Measurements from ENCODE around the gene DNM2.
"Not testable (repeated sequence)": the region's sequence is repeated elsewhere in the genome, so short reads cannot be mapped to it uniquely, and the experiment has no call there.

Gene DNM2

DNA sequence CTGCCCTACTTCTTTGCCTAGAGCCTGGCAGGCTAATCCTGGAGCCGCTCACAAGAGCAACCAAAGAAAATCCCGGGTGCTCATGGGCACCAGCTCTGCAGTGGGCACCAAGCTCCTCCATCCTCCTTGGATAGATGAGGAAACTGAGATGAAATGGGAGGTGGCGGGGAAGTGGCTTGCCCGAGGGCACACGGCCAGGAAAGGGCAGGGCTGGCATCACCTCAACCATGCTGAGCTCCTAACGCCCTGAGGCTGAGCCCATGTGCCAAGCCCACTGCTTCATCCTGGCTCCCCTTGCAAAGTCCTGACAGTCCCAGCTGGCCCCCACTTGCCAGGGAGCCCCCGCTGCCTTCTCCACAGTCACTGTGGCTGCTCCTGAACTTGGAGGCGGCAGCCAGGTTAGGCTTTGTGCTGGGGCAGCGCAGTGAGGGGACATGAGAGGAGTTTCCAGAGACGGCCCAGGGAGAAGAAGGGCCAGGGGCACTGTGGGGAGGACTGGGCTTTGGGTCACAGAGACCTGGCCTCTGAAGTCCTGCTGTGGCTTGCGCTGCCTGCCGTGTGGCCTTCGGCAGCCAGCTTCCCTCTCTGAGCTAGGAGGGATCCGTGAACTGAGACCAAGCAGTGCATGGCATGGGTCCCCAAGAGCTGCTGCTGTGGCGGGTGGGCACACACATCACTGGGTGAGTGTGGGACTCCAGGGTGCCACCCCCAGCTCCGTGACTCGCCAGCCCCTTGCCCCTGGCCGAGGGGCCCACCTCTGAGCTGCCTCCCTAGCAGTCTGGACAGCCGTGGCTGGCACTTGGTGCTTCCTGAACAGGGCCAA, 100.6 kb downstream of the DNM2 start:
- no peak for FAIRE-seq

DNA sequence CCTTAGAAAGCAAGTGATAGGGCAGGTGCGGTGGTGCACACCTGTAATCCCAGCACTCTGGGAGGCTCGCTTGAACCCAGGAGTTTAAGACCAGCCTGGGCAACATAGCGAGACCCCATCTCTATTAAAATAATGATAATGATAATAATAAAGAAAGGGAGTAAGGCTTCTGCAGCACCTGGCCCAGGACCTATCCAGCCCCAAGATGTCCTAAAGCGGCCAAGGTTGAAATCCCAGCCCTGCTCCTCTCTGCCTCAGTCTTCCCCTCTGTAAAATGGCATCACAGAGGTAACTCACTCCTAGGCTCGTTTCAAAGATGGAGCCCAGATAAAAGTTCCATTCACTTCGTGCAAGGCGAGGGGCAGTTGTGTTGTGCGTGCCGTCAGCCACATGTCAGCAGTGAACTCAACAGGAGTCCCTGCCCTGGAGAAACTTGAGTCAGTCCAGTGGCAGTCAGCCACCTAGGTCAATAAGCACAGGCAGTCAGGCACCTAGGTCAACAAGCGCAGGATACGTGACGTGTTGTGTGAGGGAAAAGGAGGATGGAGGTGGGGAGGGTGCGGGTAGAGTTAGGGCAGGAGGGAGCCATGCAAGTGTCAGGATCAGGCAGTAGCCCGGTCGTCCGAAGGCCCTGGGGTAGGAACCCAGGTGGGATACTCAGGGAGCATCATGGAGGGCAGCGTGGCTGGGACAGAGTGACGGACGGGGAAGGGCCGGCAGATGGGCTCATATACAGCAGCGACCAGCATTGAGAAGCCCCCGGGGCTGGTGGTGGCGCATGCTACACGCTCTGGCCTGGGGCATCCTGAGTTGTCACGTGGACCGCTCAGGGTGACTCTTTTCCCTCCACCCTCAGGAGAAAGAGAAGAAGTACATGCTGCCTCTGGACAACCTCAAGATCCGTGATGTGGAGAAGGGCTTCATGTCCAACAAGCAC, 101.5 kb downstream of the DNM2 start:
- FAIRE-seq: no peak

DNA sequence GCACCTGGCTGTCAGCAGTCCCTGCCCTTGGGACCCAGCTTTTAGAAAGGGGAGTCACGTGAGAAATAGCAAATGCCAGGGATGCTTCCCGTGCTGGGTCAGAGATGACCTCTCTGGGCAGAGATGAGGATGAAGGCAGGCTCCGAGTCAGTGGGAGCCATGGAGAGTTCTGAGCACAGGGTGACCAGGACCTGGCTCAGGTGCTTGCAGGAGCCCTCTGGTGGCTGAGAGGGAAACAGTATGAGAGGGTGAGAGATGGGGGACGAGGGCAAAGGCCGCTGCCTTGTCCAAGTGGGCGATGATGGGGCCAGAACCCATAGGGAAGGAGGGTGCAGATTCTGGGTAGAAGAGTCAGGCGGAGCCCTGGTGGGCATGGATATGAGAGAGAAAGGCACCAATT, 102.3 kb downstream of the DNM2 start:
- FAIRE-seq: no peak

DNA sequence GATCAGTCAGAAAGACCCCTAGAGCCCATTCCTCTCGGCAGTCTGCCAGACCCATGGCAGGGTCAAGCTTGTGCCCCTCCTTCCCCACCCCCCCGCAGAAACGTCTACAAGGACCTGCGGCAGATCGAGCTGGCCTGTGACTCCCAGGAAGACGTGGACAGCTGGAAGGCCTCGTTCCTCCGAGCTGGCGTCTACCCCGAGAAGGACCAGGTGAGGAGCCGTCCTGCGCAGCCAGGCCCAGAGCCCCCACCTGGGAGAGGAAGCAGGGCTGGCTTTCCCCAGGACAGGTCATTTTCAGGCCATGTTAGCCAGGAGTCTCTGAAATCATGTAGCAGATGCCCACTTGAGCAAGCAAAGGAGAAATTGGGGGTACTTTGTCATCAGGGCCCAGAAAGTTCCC, 105.8 kb downstream of the DNM2 start:
- no peak for FAIRE-seq

DNA sequence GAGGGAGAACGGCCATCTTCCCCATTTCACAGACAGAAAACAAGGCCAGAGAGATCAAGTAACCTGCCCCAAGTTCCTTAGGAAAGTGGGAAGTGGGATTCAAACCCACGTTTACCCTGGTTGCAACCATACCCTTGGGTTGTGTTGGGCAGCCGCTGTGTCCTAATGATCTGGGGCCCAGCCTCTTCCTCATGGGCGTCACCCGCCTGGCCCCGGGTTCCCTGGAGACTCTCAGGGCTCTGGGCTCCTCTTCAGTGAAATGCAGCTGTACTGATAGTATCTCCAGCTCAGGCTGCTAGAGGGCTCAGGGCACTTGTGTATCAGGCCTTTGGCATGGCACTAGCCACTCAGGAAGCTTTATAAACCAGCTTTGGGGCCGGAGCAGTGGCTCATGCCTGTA, 108.4 kb downstream of the DNM2 start:
- FAIRE-seq: no peak

DNA sequence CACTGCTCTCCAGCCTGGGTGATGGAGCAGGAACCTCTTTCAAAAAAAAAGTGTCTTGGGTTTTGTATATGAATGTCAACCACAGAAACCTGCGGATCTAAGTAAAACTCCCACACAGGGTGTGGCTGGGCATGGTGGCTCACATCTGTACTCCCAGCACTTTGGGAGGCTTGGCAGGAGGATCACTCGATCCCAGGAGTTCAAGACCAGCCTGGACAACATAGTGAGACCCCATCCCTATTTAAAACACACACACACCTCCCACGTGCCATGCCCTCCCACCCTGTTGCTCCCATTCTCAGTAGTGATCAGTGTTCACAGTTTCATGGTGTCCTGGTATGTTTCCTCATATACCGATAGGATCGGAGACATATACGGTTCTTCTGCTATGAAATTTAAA, 109.0 kb downstream of the DNM2 start:
- FAIRE-seq: no peak

DNA sequence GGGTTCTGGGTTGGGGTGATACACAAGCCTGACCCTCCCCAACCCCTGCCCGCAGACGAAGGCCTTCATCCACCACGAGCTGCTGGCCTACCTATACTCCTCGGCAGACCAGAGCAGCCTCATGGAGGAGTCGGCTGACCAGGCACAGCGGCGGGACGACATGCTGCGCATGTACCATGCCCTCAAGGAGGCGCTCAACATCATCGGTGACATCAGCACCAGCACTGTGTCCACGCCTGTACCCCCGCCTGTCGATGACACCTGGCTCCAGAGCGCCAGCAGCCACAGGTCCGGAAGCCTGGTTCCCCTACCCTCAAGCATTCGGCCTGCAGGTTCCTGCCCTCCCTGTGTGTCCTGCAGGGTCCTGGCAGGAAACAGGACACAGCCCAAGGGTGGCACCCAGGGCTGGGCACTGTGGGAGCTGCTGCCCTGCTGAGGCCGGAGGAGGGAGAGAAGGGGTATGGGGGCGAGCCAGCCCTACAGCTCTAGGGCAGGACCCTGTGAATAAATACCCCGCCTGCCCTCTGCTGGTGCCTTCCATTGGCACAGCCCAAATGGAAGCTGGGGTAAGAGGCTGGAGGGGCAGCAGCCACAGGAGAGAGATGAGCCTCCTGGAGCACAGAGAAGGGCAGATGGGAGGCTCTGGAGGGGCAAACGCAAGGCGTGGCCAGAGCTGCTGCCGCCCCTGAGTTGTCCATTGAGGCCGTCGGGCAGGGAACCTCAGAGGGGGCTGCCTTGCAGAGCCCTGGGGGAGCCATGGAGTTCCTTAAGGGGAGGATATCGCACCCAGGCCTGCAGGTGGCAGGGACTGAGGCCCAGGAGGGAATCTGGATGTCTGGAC, 111.3 kb downstream of the DNM2 start:
- FAIRE-seq: no peak

DNA sequence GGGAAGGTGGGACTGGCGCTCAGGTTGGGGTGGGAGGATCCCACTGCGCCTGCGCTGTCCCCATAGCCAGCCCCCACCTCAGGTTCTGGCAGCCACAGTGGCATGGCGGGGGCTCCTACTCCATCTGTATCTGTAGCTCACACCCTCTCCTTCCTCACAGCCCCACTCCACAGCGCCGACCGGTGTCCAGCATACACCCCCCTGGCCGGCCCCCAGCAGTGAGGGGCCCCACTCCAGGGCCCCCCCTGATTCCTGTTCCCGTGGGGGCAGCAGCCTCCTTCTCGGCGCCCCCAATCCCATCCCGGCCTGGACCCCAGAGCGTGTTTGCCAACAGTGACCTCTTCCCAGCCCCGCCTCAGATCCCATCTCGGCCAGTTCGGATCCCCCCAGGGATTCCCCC, 112.1 kb downstream of the DNM2 start:
- no peak for FAIRE-seq

DNA sequence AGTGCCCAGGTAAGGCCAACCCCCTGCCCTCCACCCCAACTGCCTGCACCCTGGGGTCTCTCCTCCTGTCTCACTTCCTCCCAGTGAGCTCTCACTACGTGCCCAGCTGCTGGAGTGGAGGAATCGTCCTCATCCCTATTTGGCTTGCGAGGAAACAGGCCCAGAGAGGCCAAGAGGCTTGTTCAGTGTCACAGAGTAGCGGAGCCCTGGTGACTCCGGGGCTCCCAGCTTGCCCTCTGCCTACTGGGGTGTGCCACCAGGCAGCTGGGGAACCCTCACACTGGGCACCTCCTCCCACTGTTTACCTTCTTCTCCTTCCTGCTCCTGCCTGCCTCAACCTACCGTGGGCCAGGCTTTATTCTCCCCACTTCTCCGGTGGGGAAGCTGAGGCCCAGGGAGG, 112.5 kb downstream of the DNM2 start:
- no peak for FAIRE-seq

DNA sequence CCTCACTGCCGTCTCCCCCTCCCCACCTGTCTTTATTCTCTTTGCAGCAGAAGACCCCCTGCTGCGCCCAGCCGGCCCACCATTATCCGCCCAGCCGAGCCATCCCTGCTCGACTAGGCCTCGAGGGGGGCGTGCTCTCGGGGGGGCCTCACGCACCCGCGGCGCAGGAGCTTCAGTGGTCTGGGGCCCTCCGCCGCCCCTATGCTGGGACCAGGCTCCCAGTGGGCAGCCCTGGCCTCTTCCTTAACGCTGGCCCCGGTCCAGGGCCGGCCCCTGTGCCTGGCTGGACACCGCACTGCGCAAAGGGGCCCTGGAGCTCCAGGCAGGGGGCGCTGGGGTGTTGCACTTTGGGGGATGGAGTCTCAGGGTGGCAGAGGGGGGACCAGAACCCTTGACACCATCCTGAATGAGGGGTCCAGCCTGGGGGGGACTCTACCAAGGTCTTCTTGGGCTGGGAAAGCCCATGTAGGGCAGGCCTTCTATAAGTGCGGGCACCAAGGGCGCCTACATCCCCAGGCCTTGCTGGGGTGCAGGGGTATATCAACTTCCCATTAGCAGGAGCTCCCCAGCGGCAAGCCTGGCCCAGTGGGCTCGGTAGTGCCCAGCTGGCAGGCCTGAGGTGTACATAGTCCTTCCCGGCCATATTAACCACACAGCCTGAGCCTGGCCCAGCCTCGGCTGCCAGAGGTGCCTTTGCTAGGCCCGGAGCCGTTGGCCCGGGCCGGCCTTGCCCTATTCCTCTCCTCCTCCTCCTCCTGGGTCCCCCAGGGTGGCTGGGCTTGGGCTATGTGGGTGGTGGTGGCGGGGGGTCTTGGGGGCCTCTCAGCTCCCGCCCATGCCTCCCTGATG, 113.3 kb downstream of the DNM2 start:
- FAIRE-seq: no peak

DNA sequence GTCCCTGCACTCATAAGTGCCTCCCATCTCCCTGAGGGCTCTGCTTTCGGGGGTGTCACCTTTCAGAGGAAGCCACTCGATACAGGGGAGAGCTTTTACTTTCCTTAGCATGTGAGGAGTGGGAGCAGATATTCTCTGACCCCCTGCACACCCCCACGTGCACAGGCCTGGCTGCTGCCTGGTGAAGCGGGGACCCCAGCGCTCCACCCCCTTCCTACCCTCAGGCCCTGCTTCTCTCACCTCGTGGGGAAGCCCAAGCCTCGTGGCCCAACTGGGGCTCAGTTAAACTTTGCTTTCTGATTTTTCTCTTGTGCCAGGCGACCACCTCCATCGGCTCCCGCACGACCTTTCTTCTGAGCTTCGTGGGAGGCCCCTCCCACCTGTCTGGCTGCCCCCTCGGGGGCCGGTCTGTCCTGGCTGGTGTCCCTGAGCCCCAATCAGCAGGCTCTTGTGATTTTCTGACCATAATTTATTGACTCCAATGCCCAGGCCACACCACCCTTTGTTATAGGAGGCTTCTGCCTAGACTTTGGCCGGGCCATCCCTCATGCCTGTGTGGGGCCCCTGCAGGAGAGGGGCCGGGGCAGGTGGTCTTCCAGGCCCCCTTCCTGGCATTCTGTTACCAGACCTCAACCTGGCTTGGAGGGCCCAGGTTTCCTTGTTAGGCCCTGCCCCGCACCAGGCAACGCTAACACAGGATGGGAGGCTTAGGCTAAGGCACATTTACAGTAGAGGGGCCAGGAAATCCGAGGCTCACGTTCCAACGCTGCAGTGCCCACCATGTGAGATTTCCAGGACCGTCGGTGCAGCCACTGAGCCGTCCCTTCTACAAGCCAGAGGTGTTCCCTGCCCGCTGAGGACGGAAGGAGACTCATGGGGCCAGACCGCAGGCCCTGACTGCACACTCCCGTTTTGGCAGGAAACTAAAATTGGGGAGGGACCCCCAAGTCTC, 114.4 kb downstream of the DNM2 start:
- no peak for FAIRE-seq

DNA sequence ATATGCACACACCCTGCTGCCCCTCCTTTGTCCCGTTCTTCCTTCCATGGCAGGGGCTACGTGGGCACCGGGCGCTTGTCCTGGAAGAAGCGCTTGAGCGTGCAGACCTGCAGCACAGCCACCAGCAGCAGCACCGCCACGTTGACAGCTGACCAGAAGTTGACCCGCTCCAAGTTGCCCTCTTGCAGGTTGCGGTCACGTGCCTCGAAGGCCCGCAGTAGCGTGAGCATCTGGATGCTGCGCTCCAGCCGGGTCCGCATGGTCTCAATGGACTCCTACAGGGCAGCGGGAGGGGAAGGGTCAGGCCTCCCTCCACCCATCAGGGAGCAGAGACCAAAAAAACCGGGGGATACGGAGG, 115.0 kb downstream of the DNM2 start:
- FAIRE-seq: no peak

DNA sequence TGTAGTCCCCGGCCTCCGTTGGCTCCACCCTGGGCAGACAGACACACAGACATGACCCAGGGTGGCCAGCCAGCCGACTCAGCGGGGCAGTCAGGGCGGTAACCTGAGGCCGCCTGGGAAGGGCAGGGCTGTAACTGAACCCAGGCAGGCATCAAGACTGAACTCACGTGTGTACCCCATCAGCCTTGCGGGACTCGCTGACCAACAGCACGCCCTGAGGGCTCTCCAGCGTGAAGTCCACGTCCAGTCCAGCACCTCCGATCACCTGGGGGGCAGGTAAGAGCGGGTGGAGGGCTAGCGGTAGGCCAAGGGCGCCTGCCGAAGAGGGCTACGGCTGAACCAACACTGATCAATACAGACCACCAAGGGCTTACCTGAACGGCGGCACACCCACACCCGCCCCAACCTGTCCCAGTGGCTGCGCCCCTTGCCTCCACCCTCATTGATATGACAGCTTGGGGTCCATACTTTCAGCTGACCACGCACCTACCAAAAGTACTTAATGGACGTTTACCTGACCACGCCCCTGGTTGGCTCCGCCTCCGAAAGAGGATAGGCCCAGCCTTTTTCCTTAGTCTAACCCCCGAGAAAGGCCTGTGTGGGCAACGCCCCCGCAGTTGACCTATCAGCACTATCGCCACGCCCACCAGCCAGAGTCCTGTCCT, 117.3 kb downstream of the DNM2 start:
- no peak for FAIRE-seq

DNA sequence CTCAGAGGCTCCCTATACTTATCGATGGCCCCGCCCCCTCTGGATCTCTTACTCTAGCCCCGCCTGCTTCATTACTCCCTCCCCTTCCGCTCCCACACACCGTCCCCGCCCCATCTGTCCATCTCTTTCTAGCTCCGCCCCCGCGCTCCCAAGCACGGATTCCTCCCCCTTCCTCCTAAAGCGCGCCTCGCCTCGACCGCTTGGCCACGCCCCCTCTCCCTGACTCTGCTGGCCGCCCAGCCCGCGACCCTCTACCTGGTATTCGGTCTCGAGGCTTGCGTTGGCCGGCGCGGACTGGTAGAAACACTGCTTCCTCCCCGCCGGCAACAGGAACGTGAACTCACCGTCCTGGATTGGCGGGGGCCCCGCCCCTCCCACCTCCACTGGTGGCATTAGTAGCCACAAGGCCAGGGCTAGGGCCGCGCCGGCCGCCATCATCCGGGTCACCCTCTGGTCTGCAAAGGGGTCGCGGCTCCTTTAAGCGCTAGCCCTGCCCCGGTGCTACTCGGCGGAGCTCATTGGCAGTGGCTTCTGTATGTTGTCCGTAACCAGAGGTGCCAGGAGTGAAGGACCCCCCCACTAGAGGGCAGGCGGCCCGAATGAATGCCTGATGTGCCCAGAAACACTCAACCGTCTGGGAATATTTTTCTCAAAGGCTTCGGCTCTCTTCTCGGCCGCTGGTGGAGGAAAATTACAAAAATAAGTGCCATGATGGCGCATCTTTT, 118.0 kb downstream of the DNM2 start, which contains the start of gene TMED1:
TMED1 (minus strand) TSS at position 459 of the 725 bp plus-strand sequence; CDS start at position 438, 21 bp downstream.
- FAIRE-seq: peak; percentile 87

DNA sequence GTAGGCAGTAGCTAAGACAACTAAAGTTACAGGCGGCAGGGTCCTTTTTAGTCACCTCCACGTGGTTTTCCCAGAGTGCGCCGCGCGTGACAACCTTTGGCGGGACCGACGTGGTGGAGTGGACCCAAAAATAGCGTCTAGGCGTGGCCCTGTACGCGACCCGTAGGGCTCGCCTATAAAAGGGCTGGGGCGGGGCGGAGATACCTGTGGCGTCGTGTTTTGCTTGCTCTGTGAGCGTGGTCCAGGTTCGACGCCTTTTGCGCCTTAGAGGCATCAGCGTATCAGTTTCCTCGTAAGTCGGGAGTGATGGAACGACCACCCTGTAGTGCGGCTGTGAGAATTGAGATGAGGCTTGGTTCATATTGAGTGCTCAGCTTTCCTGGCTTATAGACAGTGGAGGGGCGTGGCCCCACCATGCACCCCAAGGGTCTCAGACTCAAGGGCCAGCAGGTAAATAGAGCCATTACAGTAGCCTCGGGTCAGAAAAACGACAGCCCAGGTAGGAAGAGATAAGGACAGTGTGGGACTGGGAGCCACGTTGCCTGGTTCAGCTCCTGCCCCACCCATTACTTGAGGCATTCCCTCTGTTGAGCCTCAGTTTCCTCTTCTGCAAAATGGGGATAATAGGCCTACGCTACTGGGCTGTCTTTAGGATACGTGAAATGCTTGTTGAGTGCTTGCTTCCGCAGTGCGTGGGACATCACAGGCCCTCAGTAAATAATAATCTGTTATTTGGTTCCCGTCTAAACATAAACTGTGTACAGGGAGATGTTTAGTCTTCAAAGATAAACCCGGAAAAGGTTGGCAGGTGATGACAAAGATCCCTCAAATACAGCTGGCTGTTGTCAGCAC, 118.8 kb downstream of the DNM2 start:
- no peak for FAIRE-seq

DNA sequence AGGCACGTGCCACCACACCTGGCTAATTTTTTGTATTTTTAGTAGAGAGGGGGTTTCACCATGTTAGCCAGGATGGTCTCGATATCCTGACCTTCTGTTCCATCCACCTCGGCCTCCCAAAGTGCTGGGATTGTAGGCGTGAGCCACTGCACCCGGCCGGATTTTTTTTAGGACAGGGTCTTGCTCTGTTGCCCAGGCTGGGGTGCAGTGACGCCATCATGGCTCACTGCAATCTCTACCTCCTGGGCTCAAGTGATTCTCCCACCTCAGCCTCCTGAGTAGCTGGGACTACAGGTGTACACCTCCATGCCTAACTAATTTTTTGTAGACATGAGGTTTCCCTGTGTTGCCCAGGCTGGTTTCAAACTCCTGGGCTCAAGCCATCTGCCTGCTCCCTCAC, 119.8 kb downstream of the DNM2 start:
- FAIRE-seq: not testable (repeated sequence)

DNA sequence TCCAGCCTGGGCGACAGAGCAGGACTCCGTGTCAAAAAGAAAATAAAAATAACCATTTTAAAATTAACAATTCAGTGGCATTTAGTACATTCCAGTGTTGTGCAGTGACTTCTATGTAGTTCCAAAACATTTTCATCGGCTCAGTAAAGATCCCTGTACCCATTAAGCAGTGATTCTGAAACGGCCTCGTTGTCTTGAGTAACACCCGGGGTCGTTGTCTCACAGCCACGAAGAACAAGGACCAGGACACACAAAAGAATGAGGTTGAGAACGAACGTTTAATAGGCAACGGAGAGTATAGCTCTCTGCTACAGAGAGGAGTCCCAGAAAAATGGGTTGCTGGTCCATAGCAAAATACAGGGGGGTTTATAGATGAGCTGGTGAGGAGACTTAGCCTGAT, 120.5 kb downstream of the DNM2 start:
- no peak for FAIRE-seq

Measured in A204.1 (cell line).